Measurements from ENCODE around the gene SPATA18. TPM values are rescaled to one million over a fixed set of nuclear protein-coding genes. Genes with fewer than 3 reads are reported as not detected.
"Not testable (repeated sequence)": the region's sequence is repeated elsewhere in the genome, so short reads cannot be mapped to it uniquely, and the experiment has no call there.

SPATA18 gene
- total RNA-seq, 1 donor from 2014 or later: not detected

- no peak for DNase-seq (ENCODE audit: low read depth)
Measured at GRCh38 chr4:52105276-52105675, 54.2 kb downstream of the SPATA18 start.

GRCh38 chr4:52106191-52106590 is 55.1 kb downstream of the SPATA18 start:
- DNase-seq (ENCODE audit: low read depth): no peak

- DNase-seq (ENCODE audit: low read depth): peak; percentile 28
Measured at GRCh38 chr4:52106660-52107059, 55.6 kb downstream of the SPATA18 start.

- no peak for DNase-seq (ENCODE audit: low read depth)
Measured at GRCh38 chr4:52107336-52107735, 56.2 kb downstream of the SPATA18 start.

- no peak for DNase-seq (ENCODE audit: low read depth)
Measured at GRCh38 chr4:52107745-52108144, 56.6 kb downstream of the SPATA18 start.

GRCh38 chr4:52110171-52110570 is 59.1 kb downstream of the SPATA18 start:
- no peak for DNase-seq (ENCODE audit: low read depth)

GRCh38 chr4:52111995-52112394 is 60.9 kb downstream of the SPATA18 start:
- no peak for DNase-seq (ENCODE audit: low read depth)

- DNase-seq (ENCODE audit: low read depth): no peak
Measured at GRCh38 chr4:52112411-52112810, 61.3 kb downstream of the SPATA18 start.

GRCh38 chr4:52116641-52117040 is 65.5 kb downstream of the SPATA18 start:
- no peak for DNase-seq (ENCODE audit: low read depth)

- no peak for DNase-seq (ENCODE audit: low read depth)
Measured at GRCh38 chr4:52126226-52126625, 75.1 kb downstream of the SPATA18 start.

- peak; percentile 72 for DNase-seq (ENCODE audit: low read depth)
Measured at GRCh38 chr4:52126966-52127365, 75.9 kb downstream of the SPATA18 start.

GRCh38 chr4:52135171-52135570 is 84.1 kb downstream of the SPATA18 start:
- no peak for DNase-seq (ENCODE audit: low read depth)

GRCh38 chr4:52137152-52137551 is 86.0 kb downstream of the SPATA18 start:
- not testable (repeated sequence) for DNase-seq (ENCODE audit: low read depth)

GRCh38 chr4:52142816-52143215 is 91.7 kb downstream of the SPATA18 start:
- DNase-seq (ENCODE audit: low read depth): no peak

GRCh38 chr4:52143815-52144214 is 92.7 kb downstream of the SPATA18 start:
- no peak for DNase-seq (ENCODE audit: low read depth)

GRCh38 chr4:52144372-52144771 is 93.3 kb downstream of the SPATA18 start:
- no peak for DNase-seq (ENCODE audit: low read depth)

Other genes with a start within 250 kb of the SPATA18 start
- 26.4 and 36.8 TPM in 2 replicates for gene DCUN1D4, start 208.2 kb upstream of the SPATA18 start, total RNA-seq
- gene LRRC66, start 30.9 kb upstream of the SPATA18 start, total RNA-seq: 0.94 and 2.2 TPM in 2 replicates
- 58.6 and 70.2 TPM in 2 replicates for gene SGCB, start 13.0 kb upstream of the SPATA18 start, total RNA-seq